Measurements from ENCODE around the gene GRIK1.

Gene GRIK1

GRCh38 chr21:29777160-29777559 lies 162.6 kb downstream of the GRIK1 start (continued):
- TF ChIP-seq ZNF704 (tag by site-specific recombination; IDR thresholded peaks at IDR 0.05) (no peak), ZNF621 (tag by site-specific recombination; IDR thresholded peaks at IDR 0.05) (no peak), KLF9 (tag by site-specific recombination; IDR thresholded peaks at IDR 0.05; ENCODE audit: low read depth) (no peak), ZNF791 (tag by site-specific recombination; IDR thresholded peaks at IDR 0.05) (no peak)

GRCh38 chr21:29775462-29775861 lies 164.3 kb downstream of the GRIK1 start:
- Histone ChIP-seq H3K27ac (ENCODE audit: extremely low read depth, low read depth, low read length) (no peak overlapping the region), H3K9me3 (ENCODE audit: control insufficient read depth, insufficient read depth, low read depth, low read length) (no peaks in the 10 kb centered on the region), H3K36me3 (ENCODE audit: control insufficient read depth in 2 of 2, insufficient read depth in 1 of 2, low read length in 2 of 2) (no peaks in the 10 kb centered on the region), H3K4me3 (ENCODE audit: low read depth, low read length) (no peak overlapping the region), H3K4me1 (ENCODE audit: control insufficient read depth, insufficient read depth, low read length) (no peaks in the 10 kb centered on the region)
- ChIA-PET CTCF (no interaction called here), POLR2A (no interaction called here)
- TF ChIP-seq ZBTB7A (tag by site-specific recombination; IDR thresholded peaks at IDR 0.05; ENCODE audit: low read depth) (no peak), ZNF510 (tag by site-specific recombination; IDR thresholded peaks at IDR 0.05; ENCODE audit: insufficient replicate concordance) (no peak), REPIN1 (tag by site-specific recombination; IDR thresholded peaks at IDR 0.05; ENCODE audit: low read depth) (no peak), ZBTB44 (tag by site-specific recombination; IDR thresholded peaks at IDR 0.05) (no peak), ZNF26 (tag by site-specific recombination; IDR thresholded peaks at IDR 0.05) (no peak), ZBTB21 (tag by site-specific recombination; IDR thresholded peaks at IDR 0.05) (no peak), ZNF561 (tag by site-specific recombination; IDR thresholded peaks at IDR 0.05; ENCODE audit: borderline replicate concordance) (no peak), GLI4 (tag by site-specific recombination; IDR thresholded peaks at IDR 0.05) (no peak), ZNF707 (tag by site-specific recombination; IDR thresholded peaks at IDR 0.05) (no peak)

- CTCF ChIA-PET = interaction anchor here (1.0 kb wide), 1 partner anchor 78 kb away, joined by 3 read pairs; no protein-coding TSS in a partner anchor
- Histone ChIP-seq H3K27ac (ENCODE audit: extremely low read depth, low read depth, low read length) (no peak overlapping the region), H3K36me3 (ENCODE audit: control insufficient read depth in 2 of 2, insufficient read depth in 1 of 2, low read length in 2 of 2) (no peaks in the 10 kb centered on the region), H3K4me1 (ENCODE audit: control insufficient read depth, insufficient read depth, low read length) (no peaks in the 10 kb centered on the region), H3K9me3 (ENCODE audit: control insufficient read depth, insufficient read depth, low read depth, low read length) (no peaks in the 10 kb centered on the region), H3K4me3 (ENCODE audit: low read depth, low read length) (no peak overlapping the region)
- POLR2A ChIA-PET = no interaction called here
- TF ChIP-seq ZNF645 (tag by site-specific recombination; IDR thresholded peaks at IDR 0.05) = no peak
- TF ChIP-seq ZNF777 (tag by site-specific recombination; IDR thresholded peaks at IDR 0.05; ENCODE audit: borderline replicate concordance) = no peak
- no peak for TF ChIP-seq CTCF (tag by site-specific recombination; IDR thresholded peaks at IDR 0.05)
- no peak for TF ChIP-seq GLI2 (tag by site-specific recombination; IDR thresholded peaks at IDR 0.05; ENCODE audit: borderline replicate concordance, low read depth)
- no peak for TF ChIP-seq ZNF174 (tag by site-specific recombination; IDR thresholded peaks at IDR 0.05)
- no peak for TF ChIP-seq PATZ1 (tag by site-specific recombination; IDR thresholded peaks at IDR 0.05)
- TF ChIP-seq ZNF660 (tag by site-specific recombination; IDR thresholded peaks at IDR 0.05) = no peak
Observed at GRCh38 chr21:29771491-29772066, 168.2 kb downstream of the GRIK1 start.
